ENCODE results near the gene ZNF189.
"Not testable (repeated sequence)": the region's sequence is repeated elsewhere in the genome, so short reads cannot be mapped to it uniquely, and the experiment has no call there.

ZNF189 gene

DNA sequence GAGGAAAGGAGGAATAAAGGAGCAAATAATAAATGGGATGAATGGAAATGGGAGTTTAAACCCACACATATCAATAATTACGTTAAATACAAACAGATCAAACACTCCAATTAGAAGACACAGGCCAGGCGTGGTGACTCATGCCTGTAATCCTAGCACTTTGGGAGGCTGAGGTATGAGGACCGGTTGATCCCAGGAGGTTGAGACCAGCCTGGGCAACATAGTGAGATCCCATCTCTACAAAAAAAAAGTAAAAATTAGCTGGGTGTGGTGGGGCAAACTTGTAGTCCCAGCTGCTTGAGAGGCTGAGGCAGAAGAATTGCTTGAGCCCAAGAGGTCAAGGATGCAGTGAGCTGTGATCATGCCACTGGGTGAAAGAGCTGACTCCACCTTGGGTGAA is 17.5 kb upstream of the ZNF189 start:
- DNase-seq: no peak

DNA sequence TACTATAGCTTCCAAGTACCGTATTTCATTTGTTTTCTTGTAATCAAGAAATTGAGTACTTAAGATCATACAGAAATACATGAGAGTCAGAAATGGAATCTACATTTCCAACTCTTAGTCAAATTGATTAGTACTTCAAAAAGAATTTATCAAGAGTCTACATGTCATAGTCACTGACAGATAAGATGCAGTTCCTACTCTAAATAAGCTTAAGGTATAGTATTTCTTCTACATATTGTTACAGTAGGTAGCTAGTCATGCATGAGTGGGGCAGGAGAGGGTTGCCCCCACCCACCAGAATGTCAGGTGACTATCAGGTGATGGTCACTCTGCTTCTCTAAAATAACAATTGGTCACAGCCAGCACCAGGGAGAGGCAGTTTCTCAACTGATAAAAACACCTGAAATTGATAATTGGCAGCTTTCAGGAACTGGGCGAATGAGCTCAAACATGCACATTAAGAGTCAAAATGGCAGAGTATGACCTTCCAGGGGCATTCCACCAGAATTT is 16.8 kb upstream of the ZNF189 start:
- DNase-seq: no peak

GRCh38 chr9:101383361-101383760 is 15.3 kb upstream of the ZNF189 start:
- DNase-seq: no peak

GRCh38 chr9:101384873-101385536 is 13.6 kb upstream of the ZNF189 start, which contains the start of gene BAAT:
Gene BAAT (minus strand): TSS chr9:101385006. CDS start chr9:101371404, 13,602 bp downstream.
- not testable (repeated sequence) for DNase-seq

DNA sequence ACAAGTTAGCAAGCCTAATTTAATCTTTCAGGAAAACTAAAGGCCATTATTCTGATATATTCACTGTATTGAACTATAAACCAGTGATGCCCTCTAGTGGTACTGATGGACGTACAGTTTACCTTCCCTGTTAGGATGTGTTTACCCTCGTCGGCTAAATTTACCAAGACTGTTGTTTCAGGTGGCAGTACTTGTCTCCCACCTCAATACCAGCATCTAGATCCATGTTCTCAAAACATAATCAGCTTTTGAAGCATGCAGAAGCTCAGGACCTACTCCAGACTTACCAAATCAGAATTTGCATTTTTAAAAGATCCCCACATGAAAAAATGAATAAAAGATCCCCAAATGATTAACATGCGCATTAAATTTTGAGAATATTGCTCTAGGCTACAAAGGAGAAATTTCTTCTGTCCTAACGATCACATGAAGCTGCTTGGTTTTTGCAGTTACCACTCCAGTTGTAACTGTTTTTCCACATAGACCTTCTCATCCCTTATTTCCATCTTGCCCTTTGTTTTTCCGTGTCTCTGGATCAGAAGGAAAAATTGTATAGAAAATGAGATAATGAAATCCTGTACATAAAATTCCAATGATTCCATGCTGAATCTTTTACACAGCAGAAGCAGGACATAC is 10.7 kb upstream of the ZNF189 start:
- no peak for DNase-seq

DNA sequence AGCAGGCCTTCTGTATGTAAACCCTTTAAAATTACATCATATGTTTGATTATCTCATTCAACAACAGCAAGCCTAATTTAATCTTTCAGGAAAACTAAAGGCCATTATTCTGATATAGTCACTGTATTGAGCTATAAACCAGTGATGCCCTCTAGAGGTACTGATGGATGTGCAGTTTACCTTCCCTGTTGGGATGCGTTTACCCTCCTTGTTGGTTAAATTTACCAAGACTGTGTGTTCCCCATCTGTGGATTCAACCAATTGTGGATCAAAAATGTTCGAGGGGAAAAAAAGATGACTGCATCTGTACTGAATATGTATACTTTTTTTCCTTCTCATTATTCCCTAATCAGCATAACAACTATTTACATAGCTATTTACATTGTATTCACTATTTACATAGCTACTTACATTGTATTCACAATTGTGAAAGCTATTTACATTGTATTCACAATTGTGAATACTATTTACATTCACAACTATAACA is 10.1 kb upstream of the ZNF189 start:
- no peak for DNase-seq

- no peak for DNase-seq
Measured at GRCh38 chr9:101393135-101393534, 5.5 kb upstream of the ZNF189 start.

DNA sequence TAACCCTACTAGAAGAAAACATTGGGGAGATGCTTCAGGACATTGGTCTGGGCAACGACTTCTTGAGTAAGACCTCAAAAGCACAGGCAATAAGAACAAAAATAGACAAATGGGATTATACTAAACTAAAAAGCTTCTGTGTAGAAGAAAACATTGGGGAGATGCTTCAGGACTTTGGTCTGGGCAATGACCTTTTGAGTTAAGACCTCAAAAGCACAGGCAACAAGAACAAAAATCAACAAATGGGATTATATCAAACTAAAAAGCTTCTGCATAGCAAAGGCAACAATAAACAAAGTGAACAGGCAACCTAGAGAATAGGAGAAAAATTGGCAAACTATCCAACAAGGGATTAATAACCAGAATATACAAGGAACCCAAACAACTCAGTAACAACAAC is 4.0 kb upstream of the ZNF189 start:
- DNase-seq: no peak

GRCh38 chr9:101397746-101398067 is 944 bp upstream of the ZNF189 start:
- DNase-seq: no peak

DNA sequence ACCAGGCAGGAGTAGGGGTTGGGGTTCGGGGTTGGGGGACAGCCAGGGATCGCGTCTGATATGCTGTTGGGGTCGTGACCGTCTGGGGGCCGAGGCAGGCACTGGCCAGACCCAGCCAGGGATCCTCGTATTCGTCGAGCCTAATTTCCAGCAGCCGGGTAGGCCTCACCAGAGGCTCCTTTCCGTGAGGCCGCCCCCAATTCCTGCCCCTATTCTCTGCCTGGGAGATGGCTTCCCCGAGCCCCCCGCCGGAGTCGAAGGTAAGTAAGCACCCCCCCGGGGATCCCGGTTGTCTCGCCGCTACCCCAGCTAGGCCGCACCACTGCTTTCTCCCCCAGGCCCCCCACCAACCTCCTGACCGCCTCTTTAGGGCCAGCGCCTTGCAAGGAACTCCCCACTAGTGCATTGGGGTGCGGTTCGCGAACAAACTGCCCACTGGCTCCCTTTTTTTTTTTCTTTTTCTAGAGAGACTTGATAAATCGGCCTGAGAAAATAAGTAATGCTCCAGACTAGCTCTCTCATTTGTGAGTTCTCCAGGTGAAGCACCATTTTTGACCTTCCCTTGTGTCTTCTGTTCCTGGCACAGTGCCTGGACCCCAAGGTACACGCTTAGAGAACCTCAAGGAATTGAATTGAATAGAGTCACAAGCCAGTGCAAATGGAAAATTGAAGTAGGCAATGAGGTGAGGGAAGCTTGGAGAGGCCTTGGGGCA is 435 bp downstream of the ZNF189 start:
- DNase-seq: no peak

GRCh38 chr9:101399643-101399970 is 956 bp downstream of the ZNF189 start:
- DNase-seq: no peak

GRCh38 chr9:101400120-101400519 is 1.5 kb downstream of the ZNF189 start:
- no peak for DNase-seq

DNA sequence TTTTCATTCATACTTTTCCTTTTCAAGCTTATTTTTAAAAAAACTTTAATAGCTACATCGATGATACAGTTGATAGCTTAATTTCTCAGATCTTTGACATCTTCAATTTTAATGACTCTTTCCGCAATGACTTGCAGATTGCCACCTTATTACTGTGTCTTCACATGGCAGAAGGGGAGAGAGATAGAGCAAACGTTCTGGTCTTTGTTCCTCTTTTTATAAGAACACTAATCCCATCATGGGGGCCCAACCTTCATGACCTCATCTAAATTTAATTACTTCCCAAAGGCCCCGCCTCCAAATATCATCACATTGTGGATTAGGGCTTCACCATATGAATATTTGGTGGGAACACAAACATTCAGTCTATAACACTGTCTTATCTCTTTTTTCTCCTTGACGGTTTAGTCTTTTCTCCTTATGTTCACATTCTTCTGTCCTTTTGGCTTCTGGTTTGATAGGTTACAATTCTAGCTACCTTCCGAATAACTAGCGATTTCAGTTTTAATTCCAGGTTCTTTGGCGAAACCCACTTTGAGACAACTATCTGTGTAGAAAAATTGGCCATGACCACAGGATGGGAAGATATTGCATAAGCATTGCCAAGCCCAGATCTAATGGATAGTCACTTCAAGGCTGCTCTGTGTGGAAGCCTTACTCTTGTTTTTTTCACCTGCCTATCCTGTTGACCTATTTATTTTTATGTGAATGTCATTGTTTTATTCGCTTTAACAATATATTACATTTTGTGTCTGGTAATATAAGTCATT is 5.0 kb downstream of the ZNF189 start:
- no peak for DNase-seq

DNA sequence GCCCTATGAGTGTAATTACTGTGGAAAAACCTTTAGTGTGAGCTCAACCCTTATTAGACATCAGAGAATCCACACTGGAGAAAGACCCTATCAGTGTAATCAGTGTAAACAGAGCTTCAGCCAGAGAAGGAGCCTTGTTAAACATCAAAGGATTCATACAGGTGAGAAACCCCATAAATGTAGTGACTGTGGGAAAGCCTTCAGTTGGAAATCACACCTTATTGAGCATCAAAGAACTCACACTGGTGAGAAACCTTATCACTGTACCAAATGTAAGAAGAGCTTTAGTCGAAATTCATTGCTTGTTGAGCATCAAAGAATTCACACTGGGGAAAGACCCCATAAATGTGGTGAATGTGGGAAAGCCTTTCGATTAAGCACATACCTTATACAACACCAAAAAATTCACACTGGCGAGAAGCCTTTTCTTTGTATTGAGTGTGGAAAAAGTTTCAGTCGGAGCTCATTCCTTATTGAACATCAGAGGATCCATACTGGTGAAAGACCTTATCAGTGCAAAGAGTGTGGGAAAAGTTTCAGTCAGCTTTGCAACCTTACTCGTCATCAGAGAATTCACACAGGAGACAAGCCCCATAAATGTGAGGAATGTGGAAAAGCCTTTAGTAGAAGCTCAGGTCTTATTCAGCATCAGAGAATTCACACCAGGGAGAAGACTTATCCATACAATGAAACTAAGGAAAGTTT is 9.9 kb downstream of the ZNF189 start:
- no peak for DNase-seq

GRCh38 chr9:101409079-101409477 is 10.4 kb downstream of the ZNF189 start:
- no peak for DNase-seq

DNA sequence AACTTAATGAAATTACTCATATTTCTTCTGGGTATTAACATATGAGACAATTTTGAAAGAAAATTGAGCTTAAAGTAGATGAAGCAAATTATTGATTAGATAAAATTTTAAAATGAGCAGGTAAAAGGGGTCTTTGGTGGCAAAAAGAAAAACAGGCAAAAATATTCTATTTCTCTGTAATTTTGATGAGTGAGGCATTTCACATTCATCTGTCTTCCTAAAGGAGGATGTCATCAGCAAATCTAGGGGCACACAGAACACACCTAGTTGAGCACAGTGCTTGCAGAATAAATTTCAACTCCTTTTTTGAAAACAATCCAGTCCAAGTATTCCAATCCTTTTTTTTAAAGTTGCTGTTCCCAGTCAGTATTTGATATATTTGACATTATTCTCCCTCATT is 16.2 kb downstream of the ZNF189 start:
- DNase-seq: no peak

DNA sequence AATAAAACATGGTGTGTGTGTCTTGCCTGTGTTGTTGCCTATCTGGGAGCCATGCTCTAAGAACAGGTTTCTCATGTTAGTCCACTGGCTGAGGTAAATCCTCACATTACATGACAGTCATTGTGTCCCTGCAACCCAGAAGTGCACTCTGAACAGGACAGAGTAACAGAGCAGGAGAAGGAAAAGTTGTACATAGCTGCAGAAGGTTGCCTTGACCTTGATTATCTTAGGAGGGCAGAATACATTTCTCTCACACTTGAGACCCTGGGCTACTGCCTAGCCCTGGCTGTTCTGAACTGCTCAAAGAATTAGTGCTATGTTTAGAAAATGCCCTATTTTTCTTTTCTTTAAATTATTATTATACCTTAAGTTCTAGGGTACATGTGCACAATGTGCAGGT is 16.9 kb downstream of the ZNF189 start:
- no peak for DNase-seq

- no peak for DNase-seq
Measured at GRCh38 chr9:101417389-101417788, 18.7 kb downstream of the ZNF189 start.

- DNase-seq: no peak
Measured at GRCh38 chr9:101417977-101418376, 19.3 kb downstream of the ZNF189 start.

- no peak for DNase-seq
Measured at GRCh38 chr9:101418518-101419430, 20.1 kb downstream of the ZNF189 start.

DNA sequence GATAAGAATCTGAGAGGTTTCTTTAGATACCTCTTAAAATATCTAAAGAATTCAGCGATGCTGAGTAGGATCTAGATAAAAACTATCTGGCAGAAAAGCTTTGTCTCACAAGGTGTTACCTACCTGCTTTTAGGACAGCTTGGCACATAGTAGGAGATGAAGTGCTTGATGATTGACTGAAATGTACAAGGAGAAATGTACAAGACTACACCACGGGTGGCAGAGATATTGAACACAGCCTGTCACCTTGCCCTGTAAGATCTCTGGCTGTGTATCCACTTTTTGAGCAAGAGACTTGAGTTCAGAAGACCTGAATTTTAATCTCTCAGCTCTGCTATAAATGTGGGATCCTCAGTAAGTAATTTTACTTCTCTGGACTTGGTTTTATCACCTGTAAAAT is 21.2 kb downstream of the ZNF189 start:
- DNase-seq: no peak

Data from effector CD8-positive, alpha-beta T cell (primary cell).